Measurements from ENCODE around the gene PCCA. TPM values are rescaled to one million over a fixed set of nuclear protein-coding genes. Genes with fewer than 3 reads are reported as not detected.

The PCCA gene
- total RNA-seq, 1 donor from 2014 or later = 15.7 TPM

GRCh38 chr13:100350601-100351000 is 261.7 kb downstream of the PCCA start:
- intact Hi-C loops (cut with micrococcal nuclease) = no loop called here

- intact Hi-C loops (cut with micrococcal nuclease) = no loop called here
Observed at GRCh38 chr13:100356426-100356825, 267.5 kb downstream of the PCCA start.

GRCh38 chr13:100356889-100357288 is 268.0 kb downstream of the PCCA start:
- intact Hi-C loops (cut with micrococcal nuclease) = no loop called here

- intact Hi-C loops (cut with micrococcal nuclease) = no loop called here
Observed at GRCh38 chr13:100357764-100358163, 268.9 kb downstream of the PCCA start.

GRCh38 chr13:100361504-100361903 is 272.6 kb downstream of the PCCA start:
- intact Hi-C loops (cut with micrococcal nuclease) = no loop called here

GRCh38 chr13:100362371-100362770 is 273.5 kb downstream of the PCCA start:
- intact Hi-C loops (cut with micrococcal nuclease) = no loop called here

GRCh38 chr13:100362781-100363180 is 273.9 kb downstream of the PCCA start:
- intact Hi-C loops (cut with micrococcal nuclease) = no loop called here

- intact Hi-C loops (cut with micrococcal nuclease) = no loop called here
Observed at GRCh38 chr13:100363285-100363711, 274.4 kb downstream of the PCCA start.

GRCh38 chr13:100363874-100364273 is 275.0 kb downstream of the PCCA start:
- intact Hi-C loops (cut with micrococcal nuclease) = no loop called here

- intact Hi-C loops (cut with micrococcal nuclease) = no loop called here
Observed at GRCh38 chr13:100364591-100364990, 275.7 kb downstream of the PCCA start.

GRCh38 chr13:100365680-100366079 is 276.8 kb downstream of the PCCA start:
- intact Hi-C loops (cut with micrococcal nuclease) = no loop called here

GRCh38 chr13:100378533-100378932 is 289.6 kb downstream of the PCCA start:
- intact Hi-C loops (cut with micrococcal nuclease) = no loop called here

- intact Hi-C loops (cut with micrococcal nuclease) = no loop called here
Observed at GRCh38 chr13:100381595-100382224, 292.8 kb downstream of the PCCA start.

GRCh38 chr13:100382785-100383184 is 293.9 kb downstream of the PCCA start:
- intact Hi-C loops (cut with micrococcal nuclease) = no loop called here

GRCh38 chr13:100387416-100387815 is 298.5 kb downstream of the PCCA start:
- intact Hi-C loops (cut with micrococcal nuclease) = loop anchor here (5.0 kb wide), 1 partner anchor 1300 kb away; no protein-coding TSS in a partner anchor

GRCh38 chr13:100388150-100388549 is 299.3 kb downstream of the PCCA start:
- intact Hi-C loops (cut with micrococcal nuclease) = loop anchor here (5.0 kb wide), 1 partner anchor 1301 kb away; no protein-coding TSS in a partner anchor

- intact Hi-C loops (cut with micrococcal nuclease) = loop anchor here (5.0 kb wide), 1 partner anchor 1302 kb away; no protein-coding TSS in a partner anchor
Observed at GRCh38 chr13:100388923-100389322, 300.0 kb downstream of the PCCA start.

- intact Hi-C loops (cut with micrococcal nuclease) = loop anchor here (5.0 kb wide), 5 partner anchors 57 to 1302 kb away; no protein-coding TSS in a partner anchor
Observed at GRCh38 chr13:100389617-100390016, 300.7 kb downstream of the PCCA start.

- intact Hi-C loops (cut with micrococcal nuclease) = loop anchor here (1.0 to 5.0 kb wide), 9 partner anchors 52 to 1036 kb away; partner anchors contain the start of genes PCCA and TMTC4
Observed at GRCh38 chr13:100392709-100393630, 304.1 kb downstream of the PCCA start.

GRCh38 chr13:100394005-100394695 is 305.3 kb downstream of the PCCA start:
- intact Hi-C loops (cut with micrococcal nuclease) = loop anchor here (1.0 to 5.0 kb wide), 8 partner anchors 25 to 1037 kb away; no protein-coding TSS in a partner anchor

- intact Hi-C loops (cut with micrococcal nuclease) = loop anchor here (2.0 kb wide), 2 partner anchors 111 to 193 kb away; no protein-coding TSS in a partner anchor
Observed at GRCh38 chr13:100395698-100396373, 306.9 kb downstream of the PCCA start.
